ACHN (cell line): ENCODE measurements around the gene TIPARP.
"Not testable (repeated sequence)": the region's sequence is repeated elsewhere in the genome, so short reads cannot be mapped to it uniquely, and the experiment has no call there.

ENCODE experiments used
- DNase-seq: peaks from one replicate; pipeline ENCODE4 v3.0.0-alpha.2; 2015
- in situ Hi-C: cut with HindIII; loops from 2 replicates; pipeline ENCODE4 v1.10.0; 2017; ENCODE audit warnings: low sequenced_read_pairs, low pct_ligation_motif_present, low pct_unique_long_range_greater_than_20kb

TIPARP gene

DNA sequence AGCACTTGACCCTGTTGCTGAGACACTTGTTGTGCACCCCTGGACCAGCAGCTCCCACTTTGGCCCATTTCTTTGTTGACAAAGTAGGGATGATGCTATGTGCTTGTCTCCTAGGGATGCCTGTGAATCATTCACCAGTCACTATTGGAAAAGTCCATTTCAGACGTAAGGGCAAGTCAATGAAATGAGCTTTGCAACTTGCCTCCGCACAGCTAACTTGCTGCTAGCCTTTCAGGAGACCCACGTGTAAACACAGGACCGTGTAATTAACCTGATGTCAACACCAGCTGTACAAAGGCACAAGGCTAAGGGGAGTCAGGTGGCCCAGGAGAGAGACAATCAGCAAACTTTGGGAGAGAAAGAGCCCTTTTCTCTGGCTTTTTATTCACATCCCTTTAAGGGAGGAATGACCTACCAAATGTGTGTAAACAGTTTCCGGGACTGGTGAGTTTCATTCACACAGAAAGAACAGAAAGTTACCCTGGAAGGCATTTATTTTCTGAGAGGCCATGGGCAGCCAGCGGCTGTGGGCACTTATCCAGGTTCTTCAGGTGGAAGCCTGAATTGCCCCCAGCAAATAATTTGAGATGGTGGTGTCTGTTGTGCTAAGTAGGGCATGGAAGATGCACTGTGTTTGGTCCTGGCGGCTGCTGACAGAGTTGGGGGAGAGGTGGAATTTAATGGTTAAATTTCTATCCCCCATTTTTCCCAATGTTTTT lies 54.0 kb downstream of the TIPARP start:
- no peak for DNase-seq
- in situ Hi-C loops = no loop called here

DNA sequence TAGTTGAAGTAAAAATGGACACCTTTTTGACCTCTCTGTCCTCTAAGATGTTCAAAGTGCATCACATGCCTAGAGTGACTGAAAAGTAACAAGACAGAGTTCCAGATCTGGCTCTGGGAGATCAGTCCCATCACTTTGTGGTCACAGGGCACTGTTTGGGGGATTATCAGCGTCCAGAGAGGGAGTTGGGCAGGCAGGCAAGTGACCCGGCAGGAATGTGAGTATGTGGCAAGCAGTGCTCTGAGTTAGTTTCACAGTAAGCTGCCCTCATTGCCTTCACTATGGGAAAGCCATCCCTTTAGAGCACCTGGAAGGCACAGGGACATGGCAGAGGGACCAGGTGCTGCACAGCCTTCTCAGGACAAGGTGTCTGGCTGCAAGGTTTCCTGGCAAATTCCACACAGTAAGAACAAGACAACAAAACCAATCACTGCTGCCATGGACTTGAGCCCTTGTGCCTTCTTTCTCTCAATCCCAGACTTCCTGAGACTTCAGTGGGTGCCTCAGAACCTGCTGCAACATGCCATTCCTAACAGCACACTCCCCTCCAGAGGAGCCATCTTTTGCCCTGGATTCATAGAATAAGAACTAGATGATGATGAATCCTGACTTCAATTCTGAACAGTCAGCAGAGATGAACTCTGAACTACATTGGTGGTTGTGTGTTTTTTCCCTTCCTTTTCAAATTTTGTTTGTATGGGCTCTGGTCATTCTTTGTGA lies 55.2 kb downstream of the TIPARP start:
- no peak for DNase-seq
- in situ Hi-C loops = no loop called here

DNA sequence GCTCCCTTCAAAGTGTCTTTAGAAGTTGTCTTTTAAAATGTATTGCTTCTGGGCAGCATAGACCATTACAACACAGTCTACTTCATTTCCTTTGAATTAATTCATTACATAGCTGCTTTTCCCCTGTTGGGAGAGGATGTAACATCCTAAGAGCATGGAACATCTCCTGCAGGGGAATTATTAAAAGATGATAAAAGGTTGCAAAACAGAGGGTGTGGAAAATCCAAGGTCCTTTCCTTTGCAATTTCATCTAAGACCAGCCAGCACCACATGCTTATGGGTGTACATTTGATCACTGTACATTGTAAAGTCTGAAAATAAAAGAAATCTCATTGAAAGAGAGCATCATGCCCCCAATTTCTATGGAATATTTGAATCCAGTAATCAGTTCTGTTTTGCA lies 57.4 kb downstream of the TIPARP start:
- no peak for DNase-seq
- in situ Hi-C loops = no loop called here

DNA sequence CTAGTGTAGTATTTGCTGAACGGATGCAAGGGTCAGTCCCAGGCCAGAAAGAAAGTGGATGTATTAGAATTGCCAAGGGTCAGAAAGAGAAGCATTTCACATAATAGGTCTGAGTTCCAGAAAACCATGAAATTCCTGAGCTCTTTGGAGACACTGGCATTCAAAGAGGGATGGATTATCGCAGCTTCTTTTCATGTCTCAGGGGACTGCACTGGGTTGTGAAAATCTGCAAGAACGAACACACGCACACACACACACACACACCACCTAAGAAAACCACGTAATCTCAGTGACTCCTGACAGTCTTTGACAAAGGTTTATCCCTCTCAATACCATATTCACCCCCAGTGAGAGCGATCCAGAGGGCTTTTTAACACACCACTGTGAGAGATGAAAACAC lies 57.9 kb downstream of the TIPARP start:
- in situ Hi-C loops = no loop called here
- no peak for DNase-seq

DNA sequence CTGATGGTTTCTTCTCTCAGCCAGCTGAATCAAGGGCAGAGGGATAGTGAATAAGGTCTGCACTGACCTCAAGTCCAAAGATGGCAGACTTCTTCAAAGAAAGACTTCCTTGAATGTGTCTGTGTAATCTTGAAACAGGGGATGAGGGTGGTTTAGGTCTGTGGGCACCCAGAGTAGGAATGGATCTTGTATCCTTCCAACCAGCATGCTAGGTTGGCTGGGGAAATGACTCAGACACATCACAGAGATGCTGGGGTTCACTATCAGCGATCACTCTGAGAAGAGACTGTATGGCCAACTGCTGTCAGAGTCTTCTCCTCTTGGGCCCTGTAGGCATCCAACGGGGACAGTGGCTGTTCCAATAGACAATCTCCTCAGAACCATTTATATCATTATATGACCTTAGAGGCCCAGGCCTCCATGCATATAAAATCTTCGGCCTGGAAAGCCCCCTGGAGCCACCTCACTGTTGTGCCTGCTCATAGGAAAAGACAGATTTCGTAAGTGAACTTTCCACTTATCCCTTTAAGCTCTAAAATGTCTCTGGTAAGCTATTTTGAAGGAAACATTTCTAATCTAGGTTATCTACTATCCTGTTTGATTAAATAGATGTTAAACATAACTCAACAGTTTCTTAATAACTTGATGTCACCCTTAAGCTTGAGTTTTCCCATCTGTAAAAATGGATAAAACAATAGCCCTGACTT lies 58.5 kb downstream of the TIPARP start:
- no peak for DNase-seq
- in situ Hi-C loops = no loop called here

DNA sequence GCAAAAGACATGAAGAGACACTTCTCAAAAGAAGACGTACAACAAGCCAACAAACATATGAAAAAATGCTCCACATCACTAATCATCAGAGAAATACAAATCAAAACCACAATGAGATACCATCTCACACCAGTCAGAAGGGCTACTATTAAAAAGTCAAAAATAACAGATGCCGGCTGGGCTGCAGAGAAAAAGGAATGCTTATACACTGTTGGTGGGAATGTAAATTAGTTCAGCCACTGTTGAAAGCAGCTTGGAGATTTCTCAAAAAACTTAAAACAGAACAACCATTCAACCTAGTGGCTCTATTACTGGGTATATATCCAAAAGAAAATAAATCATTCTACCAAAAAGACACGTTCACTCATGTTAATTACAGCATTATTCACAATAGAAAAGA lies 60.3 kb downstream of the TIPARP start:
- DNase-seq, in situ Hi-C loops: not testable (repeated sequence)

DNA sequence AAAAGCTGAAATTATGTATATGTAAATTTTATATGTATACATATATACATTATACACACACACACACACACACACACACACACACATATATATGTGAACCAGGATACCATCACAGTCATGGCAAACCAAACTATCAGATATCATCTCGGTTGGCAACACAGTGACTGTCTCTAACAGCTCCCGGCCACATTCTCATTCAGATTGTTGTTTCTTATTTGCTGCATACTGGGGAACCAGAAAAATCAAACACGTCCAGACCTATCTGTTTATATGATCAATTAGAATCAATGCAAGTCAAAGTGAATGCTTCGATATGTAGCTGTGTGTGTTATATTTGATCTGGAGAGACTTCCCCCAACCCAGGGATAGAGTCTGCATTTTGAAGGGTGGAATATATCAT lies 61.1 kb downstream of the TIPARP start:
- DNase-seq = no peak
- in situ Hi-C loops = no loop called here

DNA sequence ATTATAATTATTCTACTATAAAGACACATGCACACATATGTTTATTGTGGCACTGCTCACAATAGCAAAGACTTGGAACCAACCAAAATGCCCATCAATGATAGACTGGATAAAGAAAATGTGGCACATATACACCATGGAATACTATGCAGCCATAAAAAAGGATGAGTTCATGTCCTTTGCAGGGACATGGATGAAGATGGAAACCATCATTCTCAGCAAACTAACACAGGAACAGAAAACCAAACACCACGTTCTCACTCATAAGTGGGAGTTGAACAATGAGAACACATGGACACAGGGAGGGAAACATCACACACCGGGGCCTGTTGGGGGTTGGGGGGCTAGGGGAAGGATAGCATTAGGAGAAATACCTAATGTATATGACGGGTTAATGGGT lies 62.7 kb downstream of the TIPARP start:
- DNase-seq, in situ Hi-C loops: not testable (repeated sequence)

DNA sequence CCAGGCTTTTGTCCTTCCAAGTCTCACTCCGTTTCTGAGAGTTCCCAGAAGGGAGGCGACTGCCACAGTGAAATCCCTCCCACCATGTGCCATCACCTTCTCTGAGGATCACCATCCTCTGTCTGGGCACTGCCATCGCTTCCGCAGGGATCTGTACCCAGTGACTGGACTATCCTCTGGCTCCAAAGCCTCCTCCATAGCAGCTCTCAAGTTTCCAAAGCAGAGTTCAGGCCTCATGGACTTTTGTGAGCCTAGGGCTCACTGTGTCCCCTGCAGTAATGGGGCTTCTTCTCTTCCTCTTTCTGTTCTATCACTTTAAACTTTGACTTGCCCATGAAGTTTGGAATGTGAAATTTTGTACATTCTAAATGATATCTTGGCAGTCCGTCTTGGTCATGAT lies 63.9 kb downstream of the TIPARP start:
- DNase-seq = no peak
- in situ Hi-C loops = no loop called here

DNA sequence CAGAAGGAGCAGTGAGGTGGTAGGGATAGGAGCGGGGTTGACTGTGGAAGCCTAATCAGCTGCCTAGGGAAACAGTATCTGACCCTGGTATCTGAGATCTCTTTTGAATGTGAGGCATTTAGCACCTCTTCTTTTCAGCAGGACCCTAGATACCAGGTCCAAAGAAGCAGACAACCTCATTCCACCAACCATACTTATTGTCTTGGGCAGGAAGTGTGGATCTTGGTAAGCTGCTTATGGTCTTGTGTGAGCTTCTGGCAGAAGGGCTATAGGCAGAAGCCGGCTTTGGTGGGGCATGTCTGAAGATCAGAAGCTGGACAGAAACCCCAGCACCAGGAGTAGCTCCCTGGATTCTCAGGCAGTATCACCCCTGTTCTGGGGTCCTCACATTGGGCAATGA lies 65.6 kb downstream of the TIPARP start:
- DNase-seq = no peak
- in situ Hi-C loops = no loop called here

DNA sequence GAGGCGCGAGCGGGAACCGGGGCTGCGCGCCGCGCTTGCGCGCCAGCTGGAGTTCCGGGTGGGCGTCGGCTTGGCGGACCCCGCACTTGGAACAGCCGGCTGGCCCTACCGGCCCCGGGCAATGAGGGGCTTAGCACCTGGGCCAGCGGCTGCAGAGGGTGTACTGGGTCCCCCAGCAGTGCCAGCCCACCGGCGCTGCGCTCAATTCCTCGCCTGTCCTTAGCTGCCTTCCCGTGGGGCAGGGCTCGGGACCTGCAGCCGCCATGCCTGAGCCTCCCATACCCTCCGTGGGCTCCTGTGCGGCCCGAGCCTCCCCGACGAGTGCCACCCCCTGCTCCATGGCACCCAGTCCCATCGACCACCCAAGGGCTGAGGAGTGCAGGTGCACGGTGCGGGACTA lies 66.2 kb downstream of the TIPARP start:
- DNase-seq, in situ Hi-C loops: not testable (repeated sequence)

DNA sequence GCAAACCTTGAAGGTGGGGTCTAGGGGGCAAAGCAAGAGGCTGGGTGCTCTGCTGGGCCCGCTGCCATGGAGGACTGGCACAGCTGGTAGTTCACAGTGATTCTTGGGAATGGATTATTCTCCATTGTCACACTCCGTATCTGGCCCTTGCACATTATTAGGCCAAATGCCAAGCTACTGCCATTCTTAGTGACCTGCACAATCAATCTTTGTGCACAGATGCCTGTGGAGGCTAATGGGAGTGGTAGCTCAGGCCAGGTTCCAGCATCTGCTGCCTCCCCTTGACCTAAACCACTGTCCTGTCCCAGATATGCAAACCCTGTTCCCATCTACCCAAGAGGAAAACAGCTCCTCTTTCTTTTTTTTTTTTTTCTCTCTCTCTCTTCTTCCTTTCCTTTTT lies 67.5 kb downstream of the TIPARP start:
- no peak for DNase-seq
- in situ Hi-C loops = no loop called here

DNA sequence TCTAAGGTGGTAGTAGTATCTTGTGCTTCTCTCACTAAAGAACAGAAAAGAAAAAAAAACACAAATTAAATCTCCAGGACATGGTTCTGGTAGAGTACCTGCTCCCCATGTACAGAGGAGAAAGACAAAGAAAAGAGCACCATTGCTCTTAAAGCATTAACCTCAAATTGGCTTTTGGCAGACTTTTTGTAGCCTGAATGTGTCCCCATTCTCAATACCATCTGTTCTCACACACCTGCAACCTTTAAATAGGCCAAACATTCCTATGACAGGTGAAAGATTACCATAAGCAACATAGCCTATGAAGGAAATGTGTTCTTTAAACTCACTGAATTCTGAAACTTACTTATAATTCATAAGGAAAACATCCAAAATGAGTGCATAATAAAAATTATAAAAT lies 68.0 kb downstream of the TIPARP start:
- in situ Hi-C loops = no loop called here
- no peak for DNase-seq

DNA sequence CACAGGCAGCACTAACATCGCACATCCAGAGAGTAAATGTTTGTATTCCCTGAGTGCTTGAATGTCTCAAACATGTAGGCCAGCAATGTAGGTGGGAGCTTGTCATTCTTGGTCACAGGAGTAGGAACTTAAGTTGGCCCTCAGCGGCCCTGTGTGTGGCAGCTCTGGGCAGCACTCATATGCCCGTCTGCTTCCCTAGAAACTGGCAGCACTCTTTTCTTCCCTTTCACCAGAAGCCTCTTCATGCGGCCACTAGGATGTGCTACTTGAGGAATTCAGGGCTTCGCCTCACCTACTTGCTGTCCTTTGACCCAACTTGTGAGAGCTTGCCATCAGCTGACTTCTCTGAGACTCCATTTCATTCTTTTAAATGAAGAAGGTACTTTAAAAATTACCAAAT lies 69.5 kb downstream of the TIPARP start:
- in situ Hi-C loops = no loop called here
- no peak for DNase-seq

DNA sequence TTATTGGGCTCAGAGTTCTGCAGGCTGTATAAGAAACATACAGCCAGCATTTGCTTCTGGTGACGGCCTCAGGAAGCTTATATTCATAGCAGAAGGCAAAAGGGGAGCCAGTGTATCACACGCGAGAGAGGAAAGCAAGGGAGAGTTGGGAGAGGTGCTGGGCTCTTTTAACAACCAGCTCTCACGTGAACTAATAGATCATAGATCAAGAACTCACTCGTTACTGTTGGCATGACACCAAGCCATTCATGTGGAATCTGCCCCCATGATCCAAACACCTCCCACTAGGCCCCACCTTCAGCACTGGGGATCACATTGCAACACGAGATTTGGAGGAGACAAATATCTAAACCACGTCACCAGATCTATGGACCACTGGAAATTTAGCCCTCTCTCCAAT lies 70.2 kb downstream of the TIPARP start:
- in situ Hi-C loops = no loop called here
- DNase-seq = no peak

DNA sequence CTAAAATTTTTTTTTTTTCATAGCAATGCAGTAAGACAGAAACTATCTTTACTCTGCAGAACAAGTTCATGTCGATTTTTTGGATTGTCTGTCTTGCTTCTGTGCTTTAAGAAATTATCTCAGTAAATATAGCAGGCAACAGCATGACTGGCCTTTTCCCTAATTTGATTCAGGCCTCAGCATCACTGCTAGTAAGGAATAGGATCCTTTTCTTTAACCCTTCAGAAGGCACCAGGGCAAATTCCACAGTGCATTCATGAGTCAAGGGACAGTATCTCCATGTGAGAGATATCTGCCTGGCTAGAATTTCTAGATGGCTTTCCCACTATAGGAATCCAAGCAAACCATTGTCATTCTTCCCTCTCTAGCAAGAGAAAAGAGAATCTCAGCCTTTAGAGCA lies 71.4 kb downstream of the TIPARP start:
- in situ Hi-C loops = no loop called here
- no peak for DNase-seq

DNA sequence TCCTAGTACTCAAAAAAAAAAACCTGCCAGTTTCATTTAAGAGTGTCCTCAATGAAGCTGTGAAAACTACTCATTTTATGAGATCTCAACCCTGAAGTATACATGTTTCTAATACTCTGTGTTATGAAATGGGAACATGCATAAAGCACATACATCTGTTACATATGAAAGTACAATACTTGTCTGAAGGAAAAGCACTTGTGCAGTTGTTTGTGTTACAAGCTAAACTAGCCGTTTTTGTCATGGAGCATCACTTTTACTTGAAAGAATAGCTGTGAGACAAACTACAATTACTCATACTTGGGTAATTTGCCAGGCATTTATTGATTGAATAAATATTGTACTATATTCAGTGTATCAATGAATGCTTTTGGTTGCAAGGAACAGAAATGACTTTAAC lies 72.7 kb downstream of the TIPARP start:
- DNase-seq = no peak
- in situ Hi-C loops = no loop called here

DNA sequence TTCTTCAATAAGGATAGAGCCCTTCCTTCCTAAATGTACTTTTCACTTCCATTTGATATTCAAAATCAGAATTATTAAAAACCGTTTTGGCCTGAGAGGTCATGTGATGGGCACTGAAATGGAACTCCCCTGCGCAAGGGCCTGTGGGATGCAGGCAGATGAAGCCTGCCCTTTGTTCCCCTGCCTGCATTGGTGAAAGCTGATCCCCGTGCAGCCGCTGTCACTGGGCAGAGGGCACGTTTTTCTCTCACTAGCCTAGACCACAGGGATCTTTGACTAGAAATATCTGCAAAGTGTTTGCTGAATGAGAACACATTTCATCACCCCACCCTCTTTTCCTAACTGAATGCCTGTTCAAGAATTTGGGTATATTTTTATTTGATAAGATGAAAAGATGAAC lies 74.9 kb downstream of the TIPARP start:
- in situ Hi-C loops = no loop called here
- DNase-seq = no peak

DNA sequence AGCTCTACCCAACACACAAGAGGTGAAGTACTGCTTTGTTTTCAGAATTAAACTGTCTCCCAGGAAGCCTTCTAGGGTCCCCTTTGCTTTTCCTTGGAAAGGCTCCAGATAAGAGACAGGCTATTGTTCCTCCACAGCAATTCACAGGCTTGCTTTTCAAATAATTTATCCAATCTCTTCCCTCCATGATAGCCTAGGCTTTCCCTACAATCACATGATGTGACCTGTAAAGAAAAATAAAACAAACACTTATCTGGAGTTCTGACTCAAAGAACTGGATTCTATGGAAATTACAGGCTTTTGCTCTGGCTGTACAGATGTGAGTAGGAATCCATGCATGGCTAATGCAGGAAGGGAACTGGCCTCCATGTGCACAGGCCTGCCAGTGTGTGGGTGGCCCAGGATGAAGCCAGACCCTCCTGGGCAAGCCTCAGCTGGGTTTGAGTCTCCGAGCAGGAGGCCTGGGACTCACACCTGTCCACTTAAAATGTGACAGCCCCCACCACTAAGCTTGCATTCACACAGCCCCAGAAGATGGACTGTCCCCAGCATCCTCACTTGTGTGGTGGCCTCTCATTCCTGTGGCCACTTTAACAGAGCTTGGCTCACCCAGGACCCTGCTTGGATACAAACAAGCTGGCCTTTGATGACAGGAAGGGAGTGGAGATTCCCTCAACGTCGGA lies 75.9 kb downstream of the TIPARP start:
- DNase-seq = no peak
- in situ Hi-C loops = no loop called here
